Activated naive CD8-positive, alpha-beta T cell (primary cell): Measurements from ENCODE around the gene RBM6.
"Not testable (repeated sequence)": the region's sequence is repeated elsewhere in the genome, so short reads cannot be mapped to it uniquely, and the experiment has no call there.

Experiments
- H3K27ac Mint-ChIP-seq: one replicate; pipeline ENCODE4 v1.8.0; 2021; ENCODE audit warnings: mixed read lengths
- H3K27me3 Mint-ChIP-seq: one replicate; pipeline ENCODE4 v1.8.0; 2021; ENCODE audit warnings: mixed read lengths
- H3K36me3 Mint-ChIP-seq: one replicate; pipeline ENCODE4 v1.8.0; 2021; ENCODE audit warnings: mixed read lengths
- H3K4me1 Mint-ChIP-seq: one replicate; pipeline ENCODE4 v1.8.0; 2021; ENCODE audit warnings: low read depth, mixed read lengths
- H3K4me3 Mint-ChIP-seq: one replicate; pipeline ENCODE4 v1.8.0; 2021; ENCODE audit warnings: mild to moderate bottlenecking, mixed read lengths
- H3K9me3 Mint-ChIP-seq: one replicate; pipeline ENCODE4 v1.8.0; 2021; ENCODE audit warnings: low read depth, mixed read lengths

Gene RBM6, protein sequence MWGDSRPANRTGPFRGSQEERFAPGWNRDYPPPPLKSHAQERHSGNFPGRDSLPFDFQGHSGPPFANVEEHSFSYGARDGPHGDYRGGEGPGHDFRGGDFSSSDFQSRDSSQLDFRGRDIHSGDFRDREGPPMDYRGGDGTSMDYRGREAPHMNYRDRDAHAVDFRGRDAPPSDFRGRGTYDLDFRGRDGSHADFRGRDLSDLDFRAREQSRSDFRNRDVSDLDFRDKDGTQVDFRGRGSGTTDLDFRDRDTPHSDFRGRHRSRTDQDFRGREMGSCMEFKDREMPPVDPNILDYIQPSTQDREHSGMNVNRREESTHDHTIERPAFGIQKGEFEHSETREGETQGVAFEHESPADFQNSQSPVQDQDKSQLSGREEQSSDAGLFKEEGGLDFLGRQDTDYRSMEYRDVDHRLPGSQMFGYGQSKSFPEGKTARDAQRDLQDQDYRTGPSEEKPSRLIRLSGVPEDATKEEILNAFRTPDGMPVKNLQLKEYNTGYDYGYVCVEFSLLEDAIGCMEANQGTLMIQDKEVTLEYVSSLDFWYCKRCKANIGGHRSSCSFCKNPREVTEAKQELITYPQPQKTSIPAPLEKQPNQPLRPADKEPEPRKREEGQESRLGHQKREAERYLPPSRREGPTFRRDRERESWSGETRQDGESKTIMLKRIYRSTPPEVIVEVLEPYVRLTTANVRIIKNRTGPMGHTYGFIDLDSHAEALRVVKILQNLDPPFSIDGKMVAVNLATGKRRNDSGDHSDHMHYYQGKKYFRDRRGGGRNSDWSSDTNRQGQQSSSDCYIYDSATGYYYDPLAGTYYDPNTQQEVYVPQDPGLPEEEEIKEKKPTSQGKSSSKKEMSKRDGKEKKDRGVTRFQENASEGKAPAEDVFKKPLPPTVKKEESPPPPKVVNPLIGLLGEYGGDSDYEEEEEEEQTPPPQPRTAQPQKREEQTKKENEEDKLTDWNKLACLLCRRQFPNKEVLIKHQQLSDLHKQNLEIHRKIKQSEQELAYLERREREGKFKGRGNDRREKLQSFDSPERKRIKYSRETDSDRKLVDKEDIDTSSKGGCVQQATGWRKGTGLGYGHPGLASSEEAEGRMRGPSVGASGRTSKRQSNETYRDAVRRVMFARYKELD

DNA sequence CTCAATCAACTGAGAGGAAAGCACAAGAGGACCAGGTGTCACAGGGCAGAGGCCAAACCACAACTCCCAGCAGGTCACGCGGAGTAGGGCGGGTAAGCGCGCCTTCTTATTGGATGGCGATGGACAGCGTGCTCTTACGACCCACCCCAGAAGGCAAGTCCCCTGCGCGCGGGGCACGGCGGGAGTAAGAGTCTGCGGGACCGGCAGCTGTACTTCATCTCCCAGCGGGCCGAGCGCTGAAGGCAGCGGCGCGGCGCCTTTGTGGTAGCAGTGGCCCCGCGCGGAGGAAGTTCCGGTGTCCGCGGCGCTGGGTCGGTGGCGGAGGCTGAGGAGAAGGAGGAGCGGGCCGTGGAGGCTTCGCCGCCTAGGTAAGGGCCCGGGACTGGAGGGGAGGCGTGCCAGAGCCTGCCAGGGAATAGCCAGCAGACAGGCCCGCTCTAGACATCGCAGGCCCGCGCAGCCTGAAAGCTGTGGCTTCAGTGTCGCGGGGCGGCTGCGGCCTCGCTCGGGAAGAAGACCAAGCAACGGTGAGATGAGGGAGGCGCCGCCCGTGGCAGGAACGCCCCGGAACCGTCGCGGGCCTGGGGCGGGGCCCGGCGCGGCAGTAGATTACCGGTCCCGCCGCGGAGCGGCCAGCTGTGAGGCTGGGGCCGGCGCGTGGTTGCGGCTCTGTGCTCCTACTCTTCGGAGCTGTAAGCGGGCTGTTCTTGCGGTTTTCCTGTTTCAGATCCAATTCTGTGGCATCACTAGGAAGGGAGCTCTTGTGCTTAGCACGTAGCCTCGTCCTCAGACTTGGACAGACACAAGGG, at the start of gene RBM6:
TSS of gene RBM6 (plus strand) at position 293 of the 809 bp plus-strand sequence. CDS start 22,492 bp downstream, outside the sequence.
- peaks cover 9% of the 10 kb centered on the region for H3K36me3 Mint-ChIP-seq
- peak within 1 kb of the TSS; percentile 97 for H3K27ac Mint-ChIP-seq
- H3K4me3 Mint-ChIP-seq: peak within 1 kb of the TSS; percentile 98
- no peaks in the 10 kb centered on the region for H3K9me3 Mint-ChIP-seq
- H3K27me3 Mint-ChIP-seq: no peaks in the 10 kb centered on the region
- peaks cover 26% of the 10 kb centered on the region for H3K4me1 Mint-ChIP-seq

DNA sequence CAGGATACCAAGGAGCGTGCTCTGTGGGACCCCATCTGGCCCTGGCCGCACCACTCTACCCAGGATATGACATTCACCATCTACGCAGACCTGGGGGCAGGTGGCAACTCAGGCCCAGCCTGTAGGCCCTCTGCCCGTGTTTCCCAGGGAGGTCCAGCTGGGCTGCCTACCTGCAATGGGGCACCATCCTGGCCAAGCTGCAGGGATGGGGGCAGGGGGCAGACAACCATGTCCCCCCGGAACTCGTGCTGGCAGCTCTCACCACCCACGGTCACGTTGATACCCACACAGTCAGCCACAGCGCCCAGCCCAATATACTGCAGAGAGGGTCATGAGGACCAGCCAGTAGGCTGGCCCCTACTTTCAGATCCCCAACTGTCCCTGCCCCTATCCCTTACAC, 44.2 kb upstream of the RBM6 start:
- H3K27ac Mint-ChIP-seq: no peak overlapping the region
- no peaks in the 10 kb centered on the region for H3K4me1 Mint-ChIP-seq
- no peak overlapping the region for H3K4me3 Mint-ChIP-seq
- H3K27me3 Mint-ChIP-seq: no peaks in the 10 kb centered on the region
- H3K36me3 Mint-ChIP-seq: no peaks in the 10 kb centered on the region
- H3K9me3 Mint-ChIP-seq: no peaks in the 10 kb centered on the region

DNA sequence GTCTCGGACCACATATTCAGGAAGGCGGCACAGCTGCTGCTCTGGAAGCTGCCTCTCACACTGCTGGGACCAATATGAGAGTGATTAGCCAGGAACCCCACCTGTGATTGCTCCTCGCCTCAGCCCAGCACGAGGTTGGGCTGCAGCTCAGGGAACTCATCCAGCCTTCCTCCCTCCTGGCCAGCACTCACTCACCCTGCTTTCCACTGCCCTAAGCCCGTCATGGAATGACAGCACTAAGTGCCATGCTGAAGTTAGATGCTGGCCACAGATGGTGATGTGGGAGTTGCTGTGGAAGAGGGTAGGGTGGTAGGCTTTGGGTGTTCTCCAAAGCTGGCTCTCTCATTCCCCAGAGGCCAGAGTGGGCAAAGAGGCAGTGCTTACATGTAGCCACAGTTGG, 43.6 kb upstream of the RBM6 start:
- Mint-ChIP-seq H3K27ac (no peak overlapping the region), H3K36me3 (no peaks in the 10 kb centered on the region), H3K9me3 (no peaks in the 10 kb centered on the region), H3K4me1 (no peaks in the 10 kb centered on the region), H3K27me3 (no peaks in the 10 kb centered on the region), H3K4me3 (no peak overlapping the region)

DNA sequence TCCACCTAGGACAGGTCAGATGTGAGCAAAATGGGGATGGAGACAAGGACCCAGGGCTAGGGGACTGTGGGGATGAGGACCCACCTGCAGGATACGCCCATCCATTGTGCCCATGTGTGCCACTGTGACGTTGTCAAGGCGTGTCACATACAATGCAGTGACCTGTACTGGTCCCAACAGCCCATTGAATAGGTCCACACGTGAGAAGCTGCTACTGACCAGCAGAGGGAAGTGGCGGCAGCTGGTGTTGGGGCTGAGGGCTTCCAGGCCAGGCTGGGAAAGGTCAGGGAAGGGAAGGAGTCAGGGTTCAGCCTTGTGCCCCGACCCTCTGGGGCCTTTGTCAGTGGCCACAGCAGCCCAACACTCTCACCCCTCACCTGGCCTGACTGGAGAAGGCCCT, 41.0 kb upstream of the RBM6 start:
- Mint-ChIP-seq H3K27ac (no peak overlapping the region), H3K27me3 (no peaks in the 10 kb centered on the region)

DNA sequence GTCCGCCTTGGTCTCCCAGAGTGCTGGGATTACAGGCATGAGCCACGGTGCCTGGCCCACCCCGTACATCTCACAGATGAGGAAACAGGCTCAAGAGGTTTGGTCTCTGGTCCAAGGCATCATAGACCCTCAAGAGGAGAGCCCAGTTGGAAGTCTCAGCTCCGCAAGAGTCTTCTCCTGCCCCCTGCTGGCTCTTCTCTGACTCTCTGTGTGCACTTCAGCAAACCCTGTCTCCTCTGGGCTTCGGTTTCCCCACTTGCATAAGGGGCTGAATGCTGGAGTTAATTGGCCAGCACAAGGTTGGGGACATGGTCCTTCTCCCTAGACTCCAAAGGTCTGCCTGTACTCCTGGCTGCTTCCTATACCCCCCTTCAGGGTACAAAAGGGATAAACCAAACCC, 40.1 kb upstream of the RBM6 start:
- Mint-ChIP-seq H3K9me3 (no peaks in the 10 kb centered on the region), H3K36me3 (no peaks in the 10 kb centered on the region), H3K27me3 (no peaks in the 10 kb centered on the region), H3K27ac (no peak overlapping the region), H3K4me3 (no peak overlapping the region), H3K4me1 (peaks cover 8% of the 10 kb centered on the region)

More for the DNA sequence above, 41.0 kb upstream of the RBM6 start:
- Mint-ChIP-seq H3K4me3 (no peak overlapping the region), H3K4me1 (peaks cover 2% of the 10 kb centered on the region), H3K9me3 (no peaks in the 10 kb centered on the region), H3K36me3 (no peaks in the 10 kb centered on the region)

DNA sequence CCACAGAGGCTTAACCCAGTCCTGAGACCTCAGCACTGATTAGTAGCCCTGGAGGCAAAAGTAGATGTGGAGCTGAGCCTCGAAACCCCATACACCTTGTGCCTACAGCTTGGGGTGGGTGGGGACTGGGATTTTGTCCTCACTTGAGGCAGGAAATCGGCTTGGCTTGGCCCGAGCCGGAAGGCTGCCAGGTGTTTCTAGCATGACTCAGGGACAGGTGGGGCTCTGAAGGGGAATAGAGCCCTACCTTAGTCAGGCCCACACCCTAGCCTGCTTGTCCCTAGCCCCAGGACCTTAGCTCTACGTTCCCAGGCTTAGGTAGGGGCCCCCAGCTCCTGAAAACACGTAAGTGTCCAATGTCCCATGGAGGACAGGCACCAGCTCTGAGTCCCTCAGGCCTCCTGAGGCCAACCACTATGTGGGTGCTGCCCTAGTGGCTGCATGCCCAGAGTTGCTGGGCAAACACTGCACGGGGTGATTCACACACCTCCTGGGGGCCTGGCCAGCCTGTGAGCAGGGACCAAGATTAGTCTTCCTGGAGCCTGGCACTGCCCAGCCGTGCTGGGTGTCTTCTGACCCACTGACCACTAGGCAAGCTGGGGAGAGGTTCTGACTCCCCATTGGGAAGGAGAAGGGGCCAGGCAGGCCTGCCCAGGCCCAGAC, 39.3 kb upstream of the RBM6 start:
- H3K27ac Mint-ChIP-seq: no peak overlapping the region
- no peak overlapping the region for H3K4me3 Mint-ChIP-seq
- H3K9me3 Mint-ChIP-seq: no peaks in the 10 kb centered on the region
- H3K27me3 Mint-ChIP-seq: no peaks in the 10 kb centered on the region
- H3K4me1 Mint-ChIP-seq: peaks cover 9% of the 10 kb centered on the region
- H3K36me3 Mint-ChIP-seq: no peaks in the 10 kb centered on the region

DNA sequence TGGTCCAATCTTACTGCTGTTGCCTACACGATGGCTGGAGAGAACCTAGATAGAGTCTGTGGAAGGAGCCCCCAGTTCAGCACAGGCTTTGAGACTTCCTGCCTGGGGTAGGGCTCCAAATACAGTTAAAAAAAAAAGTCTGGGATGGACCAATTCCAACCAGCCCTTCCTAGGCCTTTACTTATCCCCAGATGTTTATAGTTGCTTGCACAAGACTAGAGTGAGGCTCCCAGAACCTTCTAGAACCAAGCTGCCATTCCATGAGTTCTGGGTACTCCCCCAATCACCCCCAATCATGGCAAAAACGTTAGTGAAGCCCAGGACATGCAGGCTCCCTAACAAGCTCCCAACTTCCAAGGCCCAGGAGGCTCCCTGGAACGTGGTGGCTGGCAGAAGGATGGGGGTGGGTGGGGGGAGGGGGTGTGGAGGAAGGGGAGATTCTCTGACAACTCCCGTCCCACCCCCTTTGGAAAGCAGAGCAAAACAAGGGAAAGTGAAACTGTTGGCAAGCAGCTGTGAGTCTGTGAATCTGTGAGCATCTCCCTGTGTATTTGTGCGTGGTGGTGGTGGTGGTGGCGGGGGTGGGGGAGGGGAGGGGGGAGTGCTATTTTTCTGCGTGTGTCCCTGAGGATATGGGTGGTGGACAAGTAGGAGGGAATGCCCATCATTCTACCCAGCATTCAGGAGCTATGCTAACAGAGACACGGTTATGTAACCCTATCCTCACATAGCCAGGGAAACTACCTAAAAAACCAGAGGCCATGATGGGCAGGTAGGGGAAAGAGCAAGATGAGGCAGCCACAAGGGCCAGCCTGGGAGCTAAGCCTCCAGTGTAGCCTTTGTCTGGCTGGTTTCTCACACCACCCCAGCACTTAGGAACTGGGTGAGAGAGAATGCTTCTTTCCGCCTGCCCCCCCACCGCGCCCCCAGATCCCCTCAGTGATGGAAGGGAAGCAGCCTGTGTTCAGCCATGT, 38.3 kb upstream of the RBM6 start:
- Mint-ChIP-seq H3K27ac (no peak overlapping the region), H3K4me3 (no peak overlapping the region), H3K9me3 (no peaks in the 10 kb centered on the region)

DNA sequence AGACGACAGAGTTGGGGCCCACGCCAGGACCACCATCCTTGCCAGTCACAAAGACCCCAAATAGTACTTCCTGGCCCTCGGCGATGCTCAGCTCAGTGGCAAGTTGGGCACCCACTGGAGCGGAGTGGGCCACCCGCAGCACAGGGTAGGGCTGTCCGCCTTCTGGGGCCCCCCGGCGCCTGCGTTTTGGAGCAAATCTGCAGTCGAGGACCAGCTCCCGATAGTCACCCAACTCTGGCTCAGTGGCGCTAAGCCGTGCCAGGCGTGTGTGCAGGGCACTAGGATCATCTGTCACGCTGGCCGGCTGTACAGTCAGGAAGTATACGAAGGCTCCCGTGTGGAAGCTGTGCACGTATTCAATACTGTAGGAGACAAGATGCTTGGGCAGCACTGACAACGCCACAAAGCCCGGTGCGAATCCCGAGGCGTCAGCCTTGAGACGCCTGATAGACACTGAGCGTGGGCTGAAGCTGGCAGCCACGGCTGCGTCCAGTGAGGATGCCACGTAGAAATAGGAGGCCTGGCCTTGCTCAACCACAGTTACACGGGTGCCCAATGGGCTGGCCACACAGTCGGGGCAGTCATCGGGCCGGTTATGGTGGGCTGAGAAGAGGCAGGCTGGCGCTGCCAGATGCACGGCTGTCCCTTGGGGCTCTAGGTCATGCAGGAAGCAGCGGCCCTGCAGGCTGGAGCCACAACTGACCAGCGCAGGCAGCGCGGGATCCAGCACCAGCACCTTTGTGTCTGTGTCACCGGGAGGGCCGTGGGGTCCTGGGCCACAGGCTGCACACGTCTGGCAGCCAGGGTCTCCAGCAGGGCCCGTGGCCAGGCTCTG, 37.2 kb upstream of the RBM6 start:
- Mint-ChIP-seq H3K4me1 (peaks cover 23% of the 10 kb centered on the region), H3K36me3 (no peaks in the 10 kb centered on the region), H3K27me3 (no peaks in the 10 kb centered on the region), H3K9me3 (no peaks in the 10 kb centered on the region), H3K27ac (no peak overlapping the region), H3K4me3 (no peak overlapping the region)

More for the DNA sequence above, 38.3 kb upstream of the RBM6 start:
- no peaks in the 10 kb centered on the region for H3K36me3 Mint-ChIP-seq
- H3K27me3 Mint-ChIP-seq: no peaks in the 10 kb centered on the region
- H3K4me1 Mint-ChIP-seq: peaks cover 19% of the 10 kb centered on the region

DNA sequence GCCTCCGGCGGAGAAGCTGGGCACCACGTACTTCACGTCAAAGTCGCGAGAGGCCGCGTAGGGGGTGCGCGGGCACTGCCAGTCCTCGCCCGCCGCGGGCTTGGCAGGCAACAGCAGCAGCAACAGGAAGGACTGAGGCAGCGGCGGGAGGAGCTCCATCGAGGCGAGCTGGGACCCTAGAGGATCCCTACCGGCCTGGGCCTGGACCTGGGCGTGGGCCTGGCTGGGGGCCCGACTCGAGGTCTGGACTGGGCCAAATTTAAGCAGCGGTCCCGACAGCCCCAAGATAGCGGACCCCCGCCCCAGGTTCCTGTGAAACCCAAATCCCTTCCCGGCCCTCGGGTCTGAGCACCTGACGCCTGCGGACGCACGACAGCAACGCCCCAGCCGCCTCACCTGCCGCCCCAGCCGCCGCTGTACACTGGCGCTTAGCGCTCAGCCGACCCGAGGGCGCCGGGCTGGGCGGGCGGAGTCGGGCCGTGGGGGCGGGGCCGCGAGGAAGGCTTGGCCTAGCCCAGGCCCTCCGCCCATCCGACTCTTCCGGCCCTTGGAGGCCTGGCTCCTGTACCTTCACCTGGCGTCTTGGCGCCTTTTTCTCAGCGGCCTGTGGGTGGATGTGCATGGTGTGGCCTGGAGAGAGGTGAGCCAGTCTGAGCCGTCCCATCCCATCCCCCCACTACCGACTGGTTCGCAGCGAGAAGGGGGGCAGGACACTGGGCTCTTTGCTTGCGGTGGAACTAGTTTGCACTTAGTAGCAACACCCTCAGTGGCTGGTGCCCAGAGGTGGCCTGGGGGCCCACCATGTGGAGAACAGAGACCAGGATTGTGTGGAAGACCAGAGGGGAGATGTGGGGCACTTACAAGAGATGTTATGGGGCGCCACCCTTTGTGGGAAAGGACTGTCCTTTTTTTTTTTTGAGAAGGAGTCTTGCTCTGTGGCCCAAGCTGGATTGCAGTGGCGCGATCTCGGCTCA, 36.2 kb upstream of the RBM6 start, which contains the start of gene MST1R:
TSS of gene MST1R (minus strand) at position 423 of the 974 bp plus-strand sequence. CDS start at position 159, 264 bp downstream.
- Mint-ChIP-seq H3K4me1 (peaks cover 23% of the 10 kb centered on the region), H3K36me3 (no peaks in the 10 kb centered on the region), H3K27me3 (no peaks in the 10 kb centered on the region), H3K9me3 (no peaks in the 10 kb centered on the region), H3K4me3 (peak within 1 kb of the TSS; percentile 71), H3K27ac (peak within 1 kb of the TSS; percentile 77)

DNA sequence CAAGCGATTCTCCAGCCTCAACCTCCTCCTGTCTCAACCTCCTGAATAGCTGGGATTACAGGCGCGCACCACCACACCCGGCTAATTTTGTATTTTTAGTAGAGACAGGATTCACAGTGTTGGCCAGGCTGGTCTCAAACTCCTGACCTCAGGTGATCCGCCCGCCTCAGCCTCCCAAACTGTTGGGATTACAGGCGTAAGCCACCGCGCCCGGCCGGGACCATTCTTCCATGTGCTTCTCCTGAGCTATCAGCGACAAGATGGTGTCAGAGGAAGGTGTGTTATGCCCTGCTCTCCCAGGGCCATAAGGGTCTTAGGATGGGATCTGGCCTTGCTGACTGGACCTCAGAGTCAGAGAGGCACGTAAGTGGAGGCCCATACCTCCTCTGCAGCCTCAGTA, 35.5 kb upstream of the RBM6 start:
- H3K9me3 Mint-ChIP-seq, H3K27me3 Mint-ChIP-seq, H3K4me3 Mint-ChIP-seq, H3K36me3 Mint-ChIP-seq, H3K27ac Mint-ChIP-seq: not testable (repeated sequence)
- peaks cover 23% of the 10 kb centered on the region for H3K4me1 Mint-ChIP-seq

DNA sequence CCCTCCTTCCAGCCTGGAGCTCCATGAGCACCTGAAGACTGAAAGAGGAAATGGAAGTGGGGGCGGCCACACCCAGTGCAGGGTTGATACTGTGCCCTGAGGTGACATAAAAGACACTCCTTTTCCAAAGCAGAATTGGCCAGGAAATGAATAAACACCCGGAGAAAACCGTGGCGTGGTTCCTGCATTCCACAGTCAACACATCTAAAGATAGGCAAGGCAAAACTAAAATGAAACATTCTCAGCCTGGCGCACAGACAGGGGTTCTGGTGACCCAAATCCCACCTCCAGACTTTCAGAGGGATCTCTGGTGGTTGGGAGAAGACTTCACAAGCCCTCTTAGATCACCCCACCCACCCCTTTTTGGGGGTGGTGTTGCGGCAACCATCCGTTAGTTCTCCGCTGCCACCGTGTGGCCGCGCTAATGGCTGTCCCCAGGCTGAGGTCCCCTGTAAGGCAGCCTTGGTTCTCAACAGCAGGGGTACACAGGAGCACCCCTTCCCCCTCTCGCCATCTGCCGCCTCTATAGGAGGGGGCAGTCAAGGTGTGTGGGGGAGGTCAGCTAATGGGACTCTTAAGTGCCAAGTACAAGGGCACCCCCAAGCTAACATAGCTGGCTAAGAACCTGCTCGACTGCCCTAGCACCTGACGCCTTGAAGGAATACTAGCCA, 33.7 kb upstream of the RBM6 start:
- Mint-ChIP-seq H3K4me1 (peaks cover 23% of the 10 kb centered on the region), H3K27me3 (no peaks in the 10 kb centered on the region), H3K36me3 (peaks cover 3% of the 10 kb centered on the region), H3K4me3 (no peak overlapping the region), H3K9me3 (no peaks in the 10 kb centered on the region), H3K27ac (peak overlapping the region; percentile 55)
